Thyroid gland (tissue), 4 donors: ENCODE measurements around the gene MPL. TPM values are rescaled to one million over a fixed set of nuclear protein-coding genes. Genes with fewer than 3 reads are reported as not detected.
A peak's percentile ranks its signal among the peaks of the same experiment; 100 is the strongest.
"Not testable (repeated sequence)": the region's sequence is repeated elsewhere in the genome, so short reads cannot be mapped to it uniquely, and the experiment has no call there.

Source experiments
- DNase-seq, 2 donors: peaks; one replicate each; pipeline ENCODE4 v3.0.0-alpha.2; 2019
- H3K27ac ChIP-seq, 3 donors: fragments of 200-600 bp; sonication (generic); 1 replicate in 2 of 3; 2 replicates in 1 of 3; pipeline ENCODE4 v1.5.1; 2016 to 2019; ENCODE audit warnings: mild to moderate bottlenecking in 1 of 3, moderate library complexity in 1 of 3
- H3K27me3 ChIP-seq: fragments of 200-600 bp; sonication (generic); one replicate; pipeline ENCODE4 v1.5.1; 2019
- H3K36me3 ChIP-seq, 2 donors: fragments of 200-600 bp; sonication (generic); one replicate each; pipeline ENCODE4 v1.5.1; 2016 to 2019
- H3K4me1 ChIP-seq, 2 donors: fragments of 200-600 bp; sonication (generic); one replicate each; pipeline ENCODE4 v1.5.1; 2017 to 2019
- H3K4me3 ChIP-seq, 3 donors: fragments of 200-600 bp; sonication (generic); replicated peaks in 1 of 3; 1 replicate in 2 of 3; 2 replicates in 1 of 3; pipeline ENCODE4 v1.5.1; 2016; ENCODE audit warnings: mild to moderate bottlenecking in 1 of 3
- H3K9me3 ChIP-seq: fragments of 200-600 bp; sonication (generic); one replicate; pipeline ENCODE4 v1.5.1; 2017
- CTCF ChIP-seq, 6 experiments: fragments of 200-600 bp in 3 of 6; fragments of 450-650 bp in 3 of 6; sonication (generic) in 3 of 6; IDR thresholded peaks; one replicate each; pipeline ENCODE4 v1.5.1; 2016 to 2019; ENCODE audit warnings: antibody characterized with exemption in 6 of 6, mild to moderate bottlenecking in 2 of 6, inconsistent platforms in 1 of 6, moderate library complexity in 1 of 6
- POLR2A ChIP-seq, 2 donors: fragments of 450-650 bp; IDR thresholded peaks; one replicate each; pipeline ENCODE4 v1.6.1; 2017; ENCODE audit warnings: antibody characterized with exemption in 2 of 2, mild to moderate bottlenecking in 2 of 2, moderate library complexity in 1 of 2
- WGBS, 2 donors: methylation state at CpG; one replicate each; pipeline ENCODE4 v1.1.5; 2017; 5-methylcytosine and 5-hydroxymethylcytosine counted together
- intact Hi-C: fragments of 100-400 bp; cut with DNase I; formaldehyde crosslinking; loops from one replicate; pipeline ENCODE4 v1.15.1; 2023
- total RNA-seq, 4 donors: library from RNA; depleted of rRNA; stranded (reverse); fragments of >200 nt; gene quantifications; one replicate each; pipeline ENCODE4 v1.2.3, GENCODE V29; 2016

Gene MPL
- total RNA-seq, 4 donors from 2014 or later: 0.22 to 0.29 TPM; not detected in 2

GRCh38 chr1:43367026-43367903 is 29.6 kb downstream of the MPL start:
- 1 to 3% methylated on average over 18 to 33 of the region's 48 CpGs for whole genome bisulfite sequencing, 2 donors
- intact Hi-C loops: no loop called here
- no peak for TF ChIP-seq POLR2A (IDR thresholded peaks at IDR 0.05)
- peak in 1 of 6 experiments; percentile 19 for TF ChIP-seq CTCF (IDR thresholded peaks at IDR 0.05)
- H3K9me3 ChIP-seq: no peaks in the 10 kb centered on the region
- H3K4me3 ChIP-seq: peak overlapping the region; percentile 50 to 85 (median 71)
- peaks cover 26 to 31% of the 10 kb centered on the region in 2 donors for H3K4me1 ChIP-seq
- H3K27me3 ChIP-seq: no peaks in the 10 kb centered on the region
- DNase-seq: peak; percentile 32 to 33
- H3K27ac ChIP-seq: peak overlapping the region; percentile 89 to 97 (median 90)
- peaks cover 31 to 32% of the 10 kb centered on the region in 2 donors for H3K36me3 ChIP-seq

GRCh38 chr1:43367904-43368645 is 30.5 kb downstream of the MPL start, which contains the start of gene ELOVL1:
TSS of gene ELOVL1 (minus strand) at chr1:43368011. CDS start at chr1:43365609, 2,402 bp downstream.
- DNase-seq: peak; percentile 93 to 94
- peaks cover 26 to 31% of the 10 kb centered on the region in 2 donors for H3K4me1 ChIP-seq
- peaks cover 23 to 24% of the 10 kb centered on the region in 2 donors for H3K36me3 ChIP-seq
- TF ChIP-seq CTCF (IDR thresholded peaks at IDR 0.05): peak in 3 of 6 experiments; percentile 21 to 39 (median 27)
- TF ChIP-seq POLR2A (IDR thresholded peaks at IDR 0.05): peak; percentile 37 to 89
- H3K4me3 ChIP-seq: peak within 1 kb of the TSS; percentile 50 to 85 (median 71)
- no peaks in the 10 kb centered on the region for H3K27me3 ChIP-seq
- intact Hi-C loops: no loop called here
- peak within 1 kb of the TSS; percentile 89 to 97 (median 90) for H3K27ac ChIP-seq
- no peaks in the 10 kb centered on the region for H3K9me3 ChIP-seq
- 1 to 2% methylated on average over 17 to 19 of the region's 58 CpGs for WGBS, 2 donors

- TF ChIP-seq CTCF (IDR thresholded peaks at IDR 0.05) (no peak), POLR2A (IDR thresholded peaks at IDR 0.05) (no peak)
- H3K4me1 ChIP-seq: peaks cover 26 to 35% of the 10 kb centered on the region in 2 donors
- no peaks in the 10 kb centered on the region for H3K9me3 ChIP-seq
- H3K27me3 ChIP-seq: no peaks in the 10 kb centered on the region
- intact Hi-C loops: no loop called here
- peak in 1 of 2 donors; percentile 24 for DNase-seq
- H3K4me3 ChIP-seq: peak overlapping the region in 2 of 3 donors; percentile 32 to 85
- H3K27ac ChIP-seq: peak overlapping the region; percentile 70 to 97 (median 74)
- WGBS, 2 donors: 30 to 42% methylated on average over 6 of the region's 6 CpGs
- H3K36me3 ChIP-seq: peaks cover 17 to 18% of the 10 kb centered on the region in 2 donors
Measured at GRCh38 chr1:43368646-43369020, 31.0 kb downstream of the MPL start.

GRCh38 chr1:43369779-43370178 is 32.2 kb downstream of the MPL start:
- WGBS, 2 donors: 95 to 98% methylated on average over 6 of the region's 6 CpGs
- H3K27me3 ChIP-seq, H3K4me3 ChIP-seq, H3K27ac ChIP-seq, H3K36me3 ChIP-seq, intact Hi-C loops, DNase-seq, H3K9me3 ChIP-seq: not testable (repeated sequence)
- H3K4me1 ChIP-seq: peaks cover 26 to 35% of the 10 kb centered on the region in 2 donors

- Histone ChIP-seq H3K9me3 (no peaks in the 10 kb centered on the region), H3K27me3 (no peaks in the 10 kb centered on the region), H3K4me3 (no peak overlapping the region), H3K36me3 (no peaks in the 10 kb centered on the region), H3K4me1 (peaks cover 26 to 31% of the 10 kb centered on the region in 2 donors), H3K27ac (no peak overlapping the region)
- intact Hi-C loops: no loop called here
- WGBS, 2 donors: 88 to 97% methylated on average over 4 of the region's 4 CpGs
- no peak for TF ChIP-seq POLR2A (IDR thresholded peaks at IDR 0.05)
- TF ChIP-seq CTCF (IDR thresholded peaks at IDR 0.05): no peak
- no peak for DNase-seq
Measured at GRCh38 chr1:43370564-43370963, 32.9 kb downstream of the MPL start.
